HCT116 (cell line): ENCODE data around the gene SLC25A47. TPM values are rescaled to one million over a fixed set of nuclear protein-coding genes. Genes with fewer than 3 reads are reported as not detected.

Source experiments
- ATAC-seq: fragments of 200-7000 bp; cut with Tn5 transposase; 2 replicates; pipeline ENCODE4 v1.9.1; 2020; ENCODE audit warnings: mild to moderate bottlenecking, moderate library complexity
- BruUV-seq: library from RNA; stranded (reverse); fragments of 400-500 nt; replicated peaks from 2 replicates; lab custom pipeline; 2021; lab: Mats Ljungman, UMichigan
- CTCF ChIA-PET: fragments of 300-600 bp; sonication (Branson Sonifier 250); formaldehyde crosslinking; loops from one replicate; lab custom pipeline; 2021; ENCODE audit warnings: antibody characterized with exemption; lab: Charles Lee
- POLR2A ChIA-PET: fragments of 300-600, 350-600 bp; sonication (Branson Sonifier 250); formaldehyde crosslinking; loops from one replicate; lab custom pipeline; 2021; ENCODE audit warnings: antibody characterized with exemption; lab: Charles Lee
- RAD21 ChIA-PET, 2 experiments: fragments of 300-600 bp; sonication (Branson Sonifier 250); formaldehyde crosslinking; loops; one replicate each; lab custom pipeline; 2023; ENCODE audit warnings: low total read pairs in 2 of 2; ENCODE audit not compliant: uncharacterized antibody in 2 of 2, unreplicated experiment in 2 of 2, low non-redundant PET in 1 of 2; lab: Charles Lee
- DNase-seq: peaks from one replicate; pipeline ENCODE4 v3.0.0-alpha.2; 2010; ENCODE audit warnings: low read depth, low spot score
- H2AFZ ChIP-seq: fragments of 200-600 bp; shearing (Covaris generic), sonication (generic); 2 replicates; pipeline ENCODE4 v1.6.1; 2017; ENCODE audit warnings: low read depth, mixed run types, mixed read lengths, antibody characterized with exemption, low read length; ENCODE audit not compliant: poor library complexity, severe bottlenecking
- H3K27ac ChIP-seq: 2 replicates; pipeline ENCODE4 v1.5.1; 2012; ENCODE audit warnings: low read depth, low read length
- H3K27me3 ChIP-seq: fragments of 200-600 bp; sonication (generic); 2 replicates; pipeline ENCODE4 v1.6.1; 2016; ENCODE audit warnings: mixed run types, low read length, mixed read lengths; ENCODE audit not compliant: insufficient read depth
- H3K36me3 ChIP-seq, 2 experiments: fragments of 200-500 bp in 1 of 2; fragments of 200-600 bp in 1 of 2; sonication (Bioruptor generic) in 1 of 2; sonication (generic) in 1 of 2; 2 replicates each; pipeline versions ENCODE4 v1.5.1 to v1.6.1; 2014 to 2016; ENCODE audit warnings: low read length in 2 of 2, inconsistent platforms in 1 of 2, mixed read lengths in 1 of 2, mixed run types in 1 of 2; ENCODE audit not compliant: insufficient read depth in 2 of 2, control insufficient read depth in 1 of 2
- H3K4me1 ChIP-seq, 2 experiments: fragments of 200-600 bp in 1 of 2; sonication (generic) in 1 of 2; 2 replicates each; pipeline versions ENCODE4 v1.5.1 to v1.6.1; 2012 to 2017; ENCODE audit warnings: low read length in 2 of 2, inconsistent platforms in 1 of 2, mild to moderate bottlenecking in 1 of 2, mixed read lengths in 1 of 2, mixed run types in 1 of 2, moderate library complexity in 1 of 2; ENCODE audit not compliant: insufficient read depth in 2 of 2, control insufficient read depth in 1 of 2
- H3K4me2 ChIP-seq: fragments of 200-600 bp; sonication (generic); 2 replicates; pipeline ENCODE4 v1.6.1; 2017; ENCODE audit warnings: mixed run types, low read length, mixed read lengths
- H3K4me3 ChIP-seq, 2 experiments: fragments of 200-600 bp in 1 of 2; sonication (generic) in 1 of 2; replicated peaks in 1 of 2; 2 replicates each; pipeline ENCODE4 v1.5.1; 2011 to 2016; ENCODE audit warnings: low read length in 2 of 2, control low read depth in 1 of 2, low read depth in 1 of 2, mild to moderate bottlenecking in 1 of 2, mixed read lengths in 1 of 2, mixed run types in 1 of 2
- H3K79me2 ChIP-seq: fragments of 200-600 bp; sonication (generic); 2 replicates; pipeline ENCODE4 v1.6.1; 2017; ENCODE audit warnings: mild to moderate bottlenecking, mixed run types, low read length, moderate library complexity, mixed read lengths; ENCODE audit not compliant: insufficient read depth
- H3K9ac ChIP-seq: fragments of 200-600 bp; sonication (generic); 2 replicates; pipeline ENCODE4 v1.6.1; 2016; ENCODE audit warnings: low read length, mixed read lengths
- H3K9me2 ChIP-seq: fragments of 200-600 bp; sonication (generic), shearing (Covaris generic); 2 replicates; pipeline ENCODE4 v1.6.1; 2017; ENCODE audit warnings: mixed run types, mild to moderate bottlenecking, moderate library complexity; ENCODE audit not compliant: insufficient read depth
- H3K9me3 ChIP-seq, 2 experiments: fragments of 200-500 bp in 1 of 2; fragments of 200-600 bp in 1 of 2; sonication (Bioruptor generic) in 1 of 2; sonication (generic) in 1 of 2; 2 replicates each; pipeline ENCODE4 v1.6.1; 2014 to 2017; ENCODE audit warnings: low read length in 2 of 2, mixed read lengths in 2 of 2, inconsistent platforms in 1 of 2, low read depth in 1 of 2, mild to moderate bottlenecking in 1 of 2, mixed run types in 1 of 2, moderate library complexity in 1 of 2; ENCODE audit not compliant: control insufficient read depth in 1 of 2, insufficient read depth in 1 of 2
- H4K20me1 ChIP-seq: fragments of 200-600 bp; sonication (generic), shearing (Covaris generic); 2 replicates; pipeline ENCODE4 v1.6.1; 2017; ENCODE audit warnings: mixed run types, mild to moderate bottlenecking, moderate library complexity; ENCODE audit not compliant: insufficient read depth
- ATF3 ChIP-seq: IDR thresholded peaks from 2 replicates; pipeline ENCODE4 v1.6.1; 2012
- CEBPB ChIP-seq: IDR thresholded peaks from 2 replicates; pipeline ENCODE4 v1.6.1; 2012; ENCODE audit warnings: low read depth
- CTCF ChIP-seq, 3 experiments: fragments of 200-600 bp in 1 of 3; sonication (generic) in 1 of 3; IDR thresholded peaks in 2 of 3; conservative IDR thresholded peaks in 1 of 3; 2 replicates each; pipeline ENCODE4 v1.5.1; 2012 to 2017; ENCODE audit warnings: low read depth in 2 of 3, low read length in 2 of 3, antibody characterized with exemption in 1 of 3, borderline replicate concordance in 1 of 3, control low read depth in 1 of 3, mild to moderate bottlenecking in 1 of 3, mixed read lengths in 1 of 3, mixed run types in 1 of 3, moderate library complexity in 1 of 3; ENCODE audit not compliant: insufficient read depth in 1 of 3
- EGR1 ChIP-seq: IDR thresholded peaks from 2 replicates; pipeline ENCODE4 v1.6.1; 2012; ENCODE audit warnings: low read depth
- ELF1 ChIP-seq: IDR thresholded peaks from 2 replicates; pipeline ENCODE4 v1.6.1; 2012; ENCODE audit warnings: low read depth, borderline replicate concordance
- EZH2 ChIP-seq: fragments of 200-600 bp; sonication (generic); IDR thresholded peaks from 2 replicates; pipeline ENCODE4 v1.6.1; 2017; ENCODE audit warnings: antibody characterized with exemption, mixed run types
- EZH2phosphoT487 ChIP-seq: fragments of 200-600 bp; IDR thresholded peaks from 2 replicates; pipeline ENCODE4 v1.6.1; 2018; ENCODE audit warnings: antibody characterized with exemption, borderline replicate concordance
- FOSL1 ChIP-seq: IDR thresholded peaks from 2 replicates; pipeline ENCODE4 v1.6.1; 2012; ENCODE audit warnings: low read depth
- JUND ChIP-seq: IDR thresholded peaks from 2 replicates; pipeline ENCODE4 v1.6.1; 2012
- MAX ChIP-seq: IDR thresholded peaks from 2 replicates; pipeline ENCODE4 v1.6.1; 2012
- POLR2A ChIP-seq: IDR thresholded peaks from 2 replicates; pipeline ENCODE4 v1.7.0; 2011; ENCODE audit warnings: borderline replicate concordance; ENCODE audit not compliant: insufficient read depth, insufficient read length; ENCODE audit errors: extremely low read depth
- RAD21 ChIP-seq: IDR thresholded peaks from 2 replicates; pipeline ENCODE4 v1.6.1; 2012; ENCODE audit warnings: low read depth, mild to moderate bottlenecking
- SIN3A ChIP-seq: IDR thresholded peaks from 2 replicates; pipeline ENCODE4 v1.6.1; 2012; ENCODE audit warnings: low read depth
- SP1 ChIP-seq: IDR thresholded peaks from 2 replicates; pipeline ENCODE4 v1.6.1; 2012; ENCODE audit warnings: low read depth
- SRF ChIP-seq: IDR thresholded peaks from 2 replicates; pipeline ENCODE4 v1.6.1; 2012; ENCODE audit warnings: low read depth
- TCF7L2 ChIP-seq: IDR thresholded peaks from 2 replicates; pipeline ENCODE4 v1.7.0; 2011; ENCODE audit warnings: borderline replicate concordance, inconsistent platforms; ENCODE audit not compliant: insufficient read depth, insufficient read length; ENCODE audit errors: extremely low read depth
- YY1 ChIP-seq: IDR thresholded peaks from 2 replicates; pipeline ENCODE4 v1.6.1; 2011; ENCODE audit warnings: low read length, low read depth, moderate library complexity, mild to moderate bottlenecking; ENCODE audit not compliant: insufficient replicate concordance; ENCODE audit errors: extremely low read depth
- ZBTB33 ChIP-seq: IDR thresholded peaks from 2 replicates; pipeline ENCODE4 v1.6.1; 2011; ENCODE audit warnings: mild to moderate bottlenecking, low read length, moderate library complexity; ENCODE audit not compliant: insufficient replicate concordance; ENCODE audit errors: extremely low read depth
- ZNF274 ChIP-seq: fragments of 200-500 bp; sonication (Bioruptor generic); IDR thresholded peaks from 2 replicates; pipeline ENCODE4 v1.6.1; 2014; ENCODE audit warnings: mild to moderate bottlenecking, low read depth, low read length, inconsistent platforms
- intact Hi-C: fragments of 100-400 bp; cut with micrococcal nuclease; formaldehyde crosslinking; loops from 2 replicates; pipeline ENCODE4 v1.10.0; 2022
- total RNA-seq: library from RNA; stranded (reverse); gene quantifications from one replicate; pipeline ENCODE4 v1.2.1, GENCODE V29; 2021; ENCODE audit not compliant: unreplicated experiment

Gene SLC25A47
- total RNA-seq, 1 experiment from 2014 or later: 0.17 TPM

- ATAC-seq (peak; percentile 84), DNase-seq (no peak)
- Histone ChIP-seq H3K9ac (peak overlapping the region; percentile 79), H3K4me1 (peaks cover 5 to 20% of the 10 kb centered on the region in 2 experiments; a peak in 2 of 4 replicates), H3K79me2 (peaks cover 24% of the 10 kb centered on the region), H3K9me3 (no peaks in the 10 kb centered on the region), H3K36me3 (no peaks in the 10 kb centered on the region), H3K27me3 (no peaks in the 10 kb centered on the region), H3K4me3 (peak overlapping the region; percentile 49 to 65), H4K20me1 (0 out of 2 replicates have a peak, but pooled peaks cover 4% of the 10 kb centered on the region), H3K4me2 (peak overlapping the region; percentile 90), H3K27ac (peak overlapping the region; percentile 96), H2AFZ (no peak overlapping the region), H3K9me2 (no peaks in the 10 kb centered on the region)
- intact Hi-C loops: loop anchor here (5.0 kb wide), 1 partner anchor 92 kb away; the partner anchor contains the start of gene WDR25
- BruUV-seq: no TSS peak
- ChIA-PET RAD21 (no interaction called here), POLR2A (no interaction called here), CTCF (interaction anchor here (0.7 to 3.6 kb wide), 8 partner anchors 11 to 155 kb away, joined by 3 to 19 read pairs (median 4); no protein-coding TSS in a partner anchor)
- TF ChIP-seq POLR2A (peak; percentile 63), ZBTB33 (no peak), ELF1 (no peak), JUND (no peak), EGR1 (no peak), ZNF274 (no peak), YY1 (no peak), SIN3A (no peak), EZH2phosphoT487 (no peak), RAD21 (no peak; the same call in 1 of the 2 replicates), CEBPB (no peak), SP1 (no peak), CTCF (IDR thresholded peaks at IDR 0.05 in 2 of 3, conservative IDR thresholded peaks at IDR 0.05 in 1 of 3; ENCODE audit: borderline replicate concordance in 1 of 3, insufficient read depth in 1 of 3, low read depth in 2 of 3, low read length in 2 of 3) (peak; percentile 75 to 83 (median 78)), FOSL1 (no peak), TCF7L2 (no peak), EZH2 (no peak), MAX (peak; percentile 77), SRF (no peak), ATF3 (no peak)
Measured at GRCh38 chr14:100285021-100285912, 37.9 kb upstream of the SLC25A47 start.
